ENCODE results near the gene KLHDC7B.

KLHDC7B gene

DNA sequence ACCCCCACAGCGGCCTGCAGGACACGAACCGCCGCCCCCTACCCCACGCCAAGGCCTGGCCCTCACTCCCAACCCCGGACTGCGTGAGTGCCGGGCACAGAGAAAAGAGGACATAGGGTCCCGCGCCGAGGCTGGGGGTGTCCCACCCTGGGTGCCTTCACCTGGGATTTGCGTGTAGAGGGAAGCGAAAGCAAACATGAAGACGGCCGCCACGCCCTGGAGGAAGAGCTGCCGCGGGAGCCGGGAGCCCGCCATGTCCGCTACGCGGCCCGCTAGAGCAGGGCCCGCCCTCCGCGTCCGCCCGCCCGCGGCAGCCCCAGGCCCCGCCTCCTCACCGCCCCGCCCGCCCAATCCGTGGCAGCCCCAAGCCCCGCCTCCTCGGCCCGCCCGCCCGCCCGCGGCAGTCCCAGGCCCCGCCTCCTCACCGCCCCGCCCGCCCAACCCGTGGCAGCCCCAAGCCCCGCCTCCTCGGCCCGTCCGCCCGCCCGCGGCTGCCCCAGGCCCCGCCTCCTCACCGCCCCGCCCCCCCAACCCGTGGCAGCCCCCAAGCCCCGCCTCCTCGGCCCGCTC lies 38.2 kb upstream of the KLHDC7B start, which contains the start of gene LMF2:
Gene LMF2 (minus strand): TSS at position 282 of the 570 bp plus-strand sequence. CDS start 27 bp downstream, at position 255.
- no peak for DNase-seq (ENCODE audit: low read depth)
- TF ChIP-seq, protein P1, sequence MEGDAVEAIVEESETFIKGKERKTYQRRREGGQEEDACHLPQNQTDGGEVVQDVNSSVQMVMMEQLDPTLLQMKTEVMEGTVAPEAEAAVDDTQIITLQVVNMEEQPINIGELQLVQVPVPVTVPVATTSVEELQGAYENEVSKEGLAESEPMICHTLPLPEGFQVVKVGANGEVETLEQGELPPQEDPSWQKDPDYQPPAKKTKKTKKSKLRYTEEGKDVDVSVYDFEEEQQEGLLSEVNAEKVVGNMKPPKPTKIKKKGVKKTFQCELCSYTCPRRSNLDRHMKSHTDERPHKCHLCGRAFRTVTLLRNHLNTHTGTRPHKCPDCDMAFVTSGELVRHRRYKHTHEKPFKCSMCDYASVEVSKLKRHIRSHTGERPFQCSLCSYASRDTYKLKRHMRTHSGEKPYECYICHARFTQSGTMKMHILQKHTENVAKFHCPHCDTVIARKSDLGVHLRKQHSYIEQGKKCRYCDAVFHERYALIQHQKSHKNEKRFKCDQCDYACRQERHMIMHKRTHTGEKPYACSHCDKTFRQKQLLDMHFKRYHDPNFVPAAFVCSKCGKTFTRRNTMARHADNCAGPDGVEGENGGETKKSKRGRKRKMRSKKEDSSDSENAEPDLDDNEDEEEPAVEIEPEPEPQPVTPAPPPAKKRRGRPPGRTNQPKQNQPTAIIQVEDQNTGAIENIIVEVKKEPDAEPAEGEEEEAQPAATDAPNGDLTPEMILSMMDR (conservative IDR thresholded peaks at IDR 0.05; ENCODE audit: control insufficient read depth, insufficient read depth, low read depth, low read length) = no peak
- H3K4me3 ChIP-seq (ENCODE audit: control insufficient read depth, low read depth, low read length) = peak within 1 kb of the TSS; percentile 95

DNA sequence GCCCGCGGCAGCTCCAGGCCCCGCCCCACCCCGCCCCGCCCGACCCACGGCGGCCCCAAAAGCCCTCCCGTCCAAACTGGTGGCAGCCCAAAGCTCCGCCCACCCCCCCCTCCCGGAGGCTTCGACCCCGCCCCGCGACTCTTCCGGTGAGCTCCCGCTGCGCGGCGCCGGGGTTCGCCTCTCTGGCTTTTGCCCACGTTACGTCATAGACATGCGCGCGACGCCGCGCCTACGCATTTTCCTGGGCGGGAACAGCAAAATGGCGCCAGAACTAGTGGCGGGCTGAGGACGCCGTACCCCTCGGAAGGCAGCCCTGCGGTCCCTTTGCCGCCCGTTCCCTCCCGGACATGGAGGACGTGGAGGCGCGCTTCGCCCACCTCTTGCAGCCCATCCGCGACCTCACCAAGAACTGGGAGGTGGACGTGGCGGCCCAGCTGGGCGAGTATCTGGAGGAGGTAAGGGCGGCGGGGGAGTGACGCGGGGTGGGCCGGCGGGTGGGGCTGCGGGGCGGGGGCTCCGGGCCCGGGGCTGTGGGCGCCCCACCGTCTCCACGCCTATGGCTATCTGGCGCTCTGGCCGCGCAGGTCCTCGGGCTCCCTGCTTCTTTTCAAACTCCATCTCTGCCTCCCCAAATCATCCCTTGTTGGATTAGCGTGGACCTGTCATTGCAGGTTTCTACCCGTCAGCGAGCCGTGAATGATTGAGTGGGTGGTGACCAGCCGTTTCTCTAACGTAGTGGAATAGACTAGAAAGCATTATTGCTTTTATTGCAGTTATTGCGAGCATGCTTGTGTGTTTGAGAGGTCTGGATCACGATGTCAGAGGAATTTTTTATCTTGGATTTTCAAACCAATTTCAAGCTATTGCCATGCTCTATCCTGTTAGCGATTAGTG lies 37.5 kb upstream of the KLHDC7B start, which contains the start of gene NCAPH2:
Gene NCAPH2 (plus strand): TSS at position 234 of the 894 bp plus-strand sequence. CDS start 114 bp downstream, at position 348.
- H3K4me3 ChIP-seq (ENCODE audit: control insufficient read depth, low read depth, low read length) = peak within 1 kb of the TSS; percentile 95
- DNase-seq (ENCODE audit: low read depth) = peak; percentile 95
- TF ChIP-seq, protein P1 (conservative IDR thresholded peaks at IDR 0.05; ENCODE audit: control insufficient read depth, insufficient read depth, low read depth, low read length) = no peak

DNA sequence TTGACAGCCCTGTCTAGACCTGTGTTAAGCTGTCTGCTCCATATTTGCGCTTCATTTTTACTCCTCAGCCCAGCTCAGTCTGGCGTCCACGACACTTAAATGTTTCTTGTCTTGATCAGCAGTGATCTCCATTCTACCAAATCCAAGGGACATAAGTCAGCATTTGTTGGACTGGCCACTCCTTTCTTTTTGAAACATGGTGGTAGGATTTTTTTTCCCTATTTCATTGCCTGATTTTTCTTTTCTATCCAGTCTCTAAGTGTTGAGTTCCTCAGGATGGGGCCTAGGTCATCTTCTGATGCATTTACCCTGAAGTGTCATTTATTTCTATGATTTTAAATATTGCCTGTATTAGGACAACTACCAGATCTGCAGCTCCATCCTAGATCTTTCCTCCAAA lies 36.8 kb upstream of the KLHDC7B start:
- DNase-seq (ENCODE audit: low read depth) = no peak
- TF ChIP-seq, protein P1 (conservative IDR thresholded peaks at IDR 0.05; ENCODE audit: control insufficient read depth, insufficient read depth, low read depth, low read length) = no peak
- peak overlapping the region; percentile 74 for H3K4me3 ChIP-seq (ENCODE audit: control insufficient read depth, low read depth, low read length)

DNA sequence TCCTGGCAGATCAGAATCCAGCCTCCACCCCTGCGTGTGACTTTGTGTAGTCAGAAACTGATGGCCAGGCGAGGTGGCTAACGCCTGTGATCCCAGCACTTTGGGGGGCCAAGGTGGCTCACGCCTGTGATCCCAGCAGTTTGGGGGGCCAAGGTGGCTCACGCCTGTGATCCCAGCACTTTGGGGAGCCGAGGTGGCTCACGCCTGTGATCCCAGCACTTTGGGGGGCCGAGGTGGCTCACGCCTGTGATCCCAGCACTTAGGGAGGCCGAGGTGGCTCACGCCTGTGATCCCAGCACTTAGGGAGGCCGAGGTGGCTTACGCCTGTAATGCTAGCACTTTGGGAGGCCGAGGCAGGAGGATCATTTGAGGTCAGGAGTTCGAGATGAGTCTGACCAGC lies 32.5 kb upstream of the KLHDC7B start:
- no peak for DNase-seq (ENCODE audit: low read depth)
- no peak overlapping the region for H3K4me3 ChIP-seq (ENCODE audit: control insufficient read depth, low read depth, low read length)
- TF ChIP-seq, protein P1 (conservative IDR thresholded peaks at IDR 0.05; ENCODE audit: control insufficient read depth, insufficient read depth, low read depth, low read length) = no peak

DNA sequence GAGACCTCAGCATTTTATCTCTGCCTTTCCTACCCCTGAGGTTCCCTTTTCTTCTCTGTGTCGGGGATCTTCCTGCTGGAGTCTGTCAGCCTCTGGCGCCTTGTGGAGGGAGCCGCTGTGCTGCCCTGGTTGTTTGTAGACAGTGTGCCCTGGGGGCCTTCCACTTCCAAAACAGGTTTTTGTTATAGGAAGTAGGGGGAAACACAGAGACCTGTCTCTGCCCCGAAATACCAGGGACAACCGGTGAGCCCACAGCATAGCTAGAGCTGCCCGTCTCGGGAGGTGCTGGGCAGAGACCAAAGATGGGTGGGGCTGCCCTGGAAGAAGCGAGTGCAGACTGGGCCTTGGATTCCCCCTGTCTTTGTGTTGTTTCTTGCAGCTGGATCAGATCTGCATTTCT lies 29.6 kb upstream of the KLHDC7B start:
- H3K4me3 ChIP-seq (ENCODE audit: control insufficient read depth, low read depth, low read length) = no peak overlapping the region
- TF ChIP-seq, protein P1 (conservative IDR thresholded peaks at IDR 0.05; ENCODE audit: control insufficient read depth, insufficient read depth, low read depth, low read length) = no peak
- no peak for DNase-seq (ENCODE audit: low read depth)

DNA sequence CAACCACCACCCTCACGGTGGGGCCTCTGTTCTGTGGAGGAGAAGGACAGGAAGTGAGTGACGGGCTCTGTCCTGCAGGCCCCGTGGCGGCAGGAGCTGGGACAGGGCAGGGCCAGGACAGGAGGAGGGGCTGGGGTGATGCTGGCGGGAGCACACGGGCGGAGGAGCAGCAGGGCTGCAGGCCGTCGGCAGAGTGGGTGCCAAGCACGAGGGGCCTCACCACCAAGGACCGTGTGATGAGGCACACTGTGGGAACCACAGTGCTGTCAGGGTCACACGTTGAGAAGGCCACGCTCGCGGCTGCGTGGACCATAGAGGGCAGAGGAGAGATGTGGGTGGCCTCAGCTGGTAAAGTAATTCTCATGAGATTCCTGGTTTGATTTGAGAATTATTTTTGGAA lies 28.8 kb upstream of the KLHDC7B start:
- DNase-seq (ENCODE audit: low read depth) = no peak
- H3K4me3 ChIP-seq (ENCODE audit: control insufficient read depth, low read depth, low read length) = no peak overlapping the region
- TF ChIP-seq, protein P1 (conservative IDR thresholded peaks at IDR 0.05; ENCODE audit: control insufficient read depth, insufficient read depth, low read depth, low read length) = no peak
